GM23338 (cell line): ENCODE results near the gene CYBA. TPM values are rescaled to one million over a fixed set of nuclear protein-coding genes. Genes with fewer than 3 reads are reported as not detected.

Experiments
- ATAC-seq: fragments of 200-7000 bp; cut with Tn5 transposase; 3 replicates; pipeline ENCODE4 v1.9.1; 2020
- DNase-seq: peaks from one replicate; pipeline ENCODE4 v3.0.0-alpha.2; 2015; ENCODE audit warnings: low spot score
- H2AFZ ChIP-seq: fragments of 200-600 bp; sonication (generic); 2 replicates; pipeline ENCODE4 v1.8.0; 2016; ENCODE audit warnings: antibody characterized with exemption, mild to moderate bottlenecking, moderate library complexity
- H3F3A ChIP-seq: fragments of 200-600 bp; sonication (generic); replicated peaks from 2 replicates; pipeline ENCODE4 v1.8.0; 2017; ENCODE audit warnings: antibody characterized with exemption, mixed run types, low read depth
- H3K27ac ChIP-seq: fragments of 200-600 bp; sonication (generic); 2 replicates; pipeline ENCODE4 v1.6.1; 2016; ENCODE audit warnings: low read depth
- H3K27me3 ChIP-seq: fragments of 200-600 bp; sonication (generic); 2 replicates; pipeline ENCODE4 v1.8.0; 2016; ENCODE audit warnings: mild to moderate bottlenecking, mixed run types, moderate library complexity; ENCODE audit not compliant: insufficient read depth
- H3K36me3 ChIP-seq: fragments of 200-600 bp; sonication (generic); 2 replicates; pipeline ENCODE4 v1.8.0; 2016; ENCODE audit warnings: mild to moderate bottlenecking; ENCODE audit not compliant: insufficient read depth
- H3K4me1 ChIP-seq: fragments of 200-600 bp; sonication (generic); 2 replicates; pipeline ENCODE4 v1.8.0; 2016; ENCODE audit warnings: mild to moderate bottlenecking, moderate library complexity; ENCODE audit not compliant: insufficient read depth
- H3K4me2 ChIP-seq: fragments of 200-600 bp; sonication (generic); 2 replicates; pipeline ENCODE4 v1.7.1; 2017; ENCODE audit warnings: mixed run types
- H3K4me3 ChIP-seq: fragments of 200-600 bp; sonication (generic); 2 replicates; pipeline ENCODE4 v1.6.1; 2016; ENCODE audit warnings: mixed run types
- H3K79me2 ChIP-seq: fragments of 200-600 bp; sonication (generic); replicated peaks from 2 replicates; pipeline ENCODE4 v1.8.0; 2017; ENCODE audit warnings: mild to moderate bottlenecking; ENCODE audit not compliant: insufficient read depth
- H3K9me2 ChIP-seq: fragments of 200-600 bp; sonication (generic); 2 replicates; pipeline ENCODE4 v1.8.0; 2017; ENCODE audit not compliant: insufficient read depth
- H4K20me1 ChIP-seq: fragments of 200-600 bp; sonication (generic); replicated peaks from 2 replicates; pipeline ENCODE4 v1.8.0; 2017; ENCODE audit warnings: mild to moderate bottlenecking; ENCODE audit not compliant: insufficient read depth
- H3K27ac Mint-ChIP-seq: 2 replicates; pipeline ENCODE4 v1.8.0; 2020; ENCODE audit warnings: inconsistent platforms, mild to moderate bottlenecking, moderate library complexity, mixed read lengths
- H3K27me3 Mint-ChIP-seq: 3 replicates; pipeline ENCODE4 v1.8.0; 2022; ENCODE audit warnings: low read depth, mild to moderate bottlenecking, moderate library complexity, mixed read lengths, inconsistent platforms; ENCODE audit not compliant: insufficient read depth, poor library complexity
- H3K36me3 Mint-ChIP-seq: 3 replicates; pipeline ENCODE4 v1.8.0; 2021; ENCODE audit warnings: low read depth, mild to moderate bottlenecking, inconsistent platforms, moderate library complexity, mixed read lengths
- H3K4me1 Mint-ChIP-seq: 3 replicates; pipeline ENCODE4 v1.8.0; 2020; ENCODE audit warnings: mild to moderate bottlenecking, inconsistent platforms, mixed read lengths
- H3K4me3 Mint-ChIP-seq: 3 replicates; pipeline ENCODE4 v1.8.0; 2021; ENCODE audit warnings: moderate library complexity, mild to moderate bottlenecking, inconsistent platforms, mixed read lengths
- H3K9me3 Mint-ChIP-seq: 3 replicates; pipeline ENCODE4 v1.8.0; 2020; ENCODE audit warnings: moderate library complexity, mild to moderate bottlenecking, inconsistent platforms, mixed read lengths
- CTCF ChIP-seq, 2 experiments: fragments of 200-600 bp in 1 of 2; sonication (generic) in 1 of 2; conservative IDR thresholded peaks; 2 replicates each; pipeline versions ENCODE4 v1.5.1 to v1.6.1; 2016 to 2017; ENCODE audit warnings: antibody characterized with exemption in 2 of 2, low read depth in 2 of 2, mild to moderate bottlenecking in 2 of 2, moderate library complexity in 1 of 2
- ETS1 ChIP-seq: IDR thresholded peaks from 2 replicates; pipeline ENCODE4 v1.6.1; 2016; ENCODE audit warnings: antibody characterized with exemption
- EZH2 ChIP-seq: fragments of 200-600 bp; sonication (generic); IDR thresholded peaks from one replicate; pipeline ENCODE4 v1.8.0; 2017; ENCODE audit warnings: antibody characterized with exemption, mild to moderate bottlenecking, low read depth; ENCODE audit not compliant: unreplicated experiment
- ZNF462 ChIP-seq: fragments of 250-450 bp; sonication (Bioruptor Pico); IDR thresholded peaks from 2 replicates; pipeline ENCODE4 v1.5.0; 2020; ENCODE audit warnings: mild to moderate bottlenecking, moderate library complexity
- polyA plus RNA-seq: library from polyadenylated mRNA; unstranded; fragments of >200 nt; fragmentation: Nextera tagmentation; extraction: Ambion mirVana; gene quantifications from 2 replicates; pipeline ENCODE4 v1.2.1, GENCODE V29; 2016
- total RNA-seq: library from RNA; depleted of rRNA; stranded (reverse); fragments of >200 nt; shearing (Covaris generic); gene quantifications from 2 replicates; pipeline ENCODE4 v1.2.3, GENCODE V29; 2014

The CYBA gene
- total and polyA plus RNA-seq, 2 experiments from 2014 or later: 275 to 281 TPM

- no peak overlapping the region for H3K27ac Mint-ChIP-seq
- Histone ChIP-seq H3K79me2 (no peaks in the 10 kb centered on the region), H3K4me3 (no peak overlapping the region), H2AFZ (no peak overlapping the region), H3K9me2 (no peaks in the 10 kb centered on the region), H4K20me1 (no peaks in the 10 kb centered on the region; the same call in 1 of the 2 replicates), H3K36me3 (no peaks in the 10 kb centered on the region; the same call in 1 of the 2 replicates), H3K4me1 (peaks cover 5% of the 10 kb centered on the region; the same call in 1 of the 2 replicates), H3K27me3 (no peaks in the 10 kb centered on the region), H3F3A (0 out of 2 replicates have a peak, but pooled peaks cover 11% of the 10 kb centered on the region), H3K4me2 (peak overlapping the region; percentile 57; the same call in 1 of the 2 replicates), H3K27ac (no peak overlapping the region)
- no peak overlapping the region for H3K4me3 Mint-ChIP-seq
- peaks cover 18% of the 10 kb centered on the region for H3K27me3 Mint-ChIP-seq
- H3K4me1 Mint-ChIP-seq: peaks cover 6% of the 10 kb centered on the region; the same call in 2 of the 3 replicates
- DNase-seq (peak; percentile 93), ATAC-seq (peak; percentile 98)
- peaks cover 10% of the 10 kb centered on the region for H3K36me3 Mint-ChIP-seq
- H3K9me3 Mint-ChIP-seq: peaks cover 10% of the 10 kb centered on the region
- TF ChIP-seq CTCF (conservative IDR thresholded peaks at IDR 0.05; ENCODE audit: low read depth in 2 of 2) (peak; percentile 56 to 75), ZNF462 (CRISPR knock-in tag) (no peak)
Measured at GRCh38 chr16:88672776-88673175, 21.9 kb upstream of the CYBA start.

GRCh38 chr16:88671806-88672205 is 21.0 kb upstream of the CYBA start:
- Histone ChIP-seq H2AFZ (no peak overlapping the region), H3K27me3 (no peaks in the 10 kb centered on the region), H3F3A (0 out of 2 replicates have a peak, but pooled peaks cover 11% of the 10 kb centered on the region), H4K20me1 (no peaks in the 10 kb centered on the region; the same call in 1 of the 2 replicates), H3K27ac (no peak overlapping the region), H3K9me2 (no peaks in the 10 kb centered on the region), H3K36me3 (no peaks in the 10 kb centered on the region; the same call in 1 of the 2 replicates), H3K4me2 (no peak overlapping the region), H3K79me2 (no peaks in the 10 kb centered on the region), H3K4me1 (peaks cover 5% of the 10 kb centered on the region; the same call in 1 of the 2 replicates), H3K4me3 (no peak overlapping the region)
- Mint-ChIP-seq H3K27me3 (peaks cover 20% of the 10 kb centered on the region), H3K27ac (no peak overlapping the region; the same call in 1 of the 2 replicates), H3K4me3 (no peak overlapping the region), H3K4me1 (peaks cover 6% of the 10 kb centered on the region; the same call in 2 of the 3 replicates), H3K36me3 (peaks cover 16% of the 10 kb centered on the region), H3K9me3 (peaks cover 14% of the 10 kb centered on the region)
- DNase-seq (no peak), ATAC-seq (no peak)
- no peak for TF ChIP-seq ETS1
- no peak for TF ChIP-seq EZH2
